Adipocyte (in vitro differentiated cells): ENCODE results near the gene VMP1.

Experiments used
- DNase-seq: peaks from one replicate; pipeline ENCODE4 v3.0.0-alpha.2; 2015; ENCODE audit warnings: low read depth
- H3K27me3 ChIP-seq: replicated peaks from 2 replicates; pipeline ENCODE4 v1.7.0; 2013; ENCODE audit warnings: mild to moderate bottlenecking, low read length, moderate library complexity; ENCODE audit not compliant: control insufficient read depth, insufficient read depth
- H3K36me3 ChIP-seq: 2 replicates; pipeline ENCODE4 v1.7.0; 2013; ENCODE audit warnings: low read length, mild to moderate bottlenecking, moderate library complexity; ENCODE audit not compliant: control insufficient read depth, insufficient read depth, severe bottlenecking
- H3K4me1 ChIP-seq: 2 replicates; pipeline ENCODE4 v1.7.0; 2013; ENCODE audit warnings: mild to moderate bottlenecking, low read length, moderate library complexity; ENCODE audit not compliant: control insufficient read depth, insufficient read depth
- H3K4me3 ChIP-seq: 2 replicates; pipeline ENCODE4 v1.7.0; 2013; ENCODE audit warnings: mild to moderate bottlenecking, low read length, moderate library complexity
- H3K9ac ChIP-seq: 2 replicates; pipeline ENCODE4 v1.7.0; 2013; ENCODE audit warnings: mild to moderate bottlenecking, low read length, moderate library complexity
- H3K9me3 ChIP-seq: 2 replicates; pipeline ENCODE4 v1.7.0; 2013; ENCODE audit warnings: mild to moderate bottlenecking, low read length, moderate library complexity; ENCODE audit not compliant: control insufficient read depth

The VMP1 gene

DNA sequence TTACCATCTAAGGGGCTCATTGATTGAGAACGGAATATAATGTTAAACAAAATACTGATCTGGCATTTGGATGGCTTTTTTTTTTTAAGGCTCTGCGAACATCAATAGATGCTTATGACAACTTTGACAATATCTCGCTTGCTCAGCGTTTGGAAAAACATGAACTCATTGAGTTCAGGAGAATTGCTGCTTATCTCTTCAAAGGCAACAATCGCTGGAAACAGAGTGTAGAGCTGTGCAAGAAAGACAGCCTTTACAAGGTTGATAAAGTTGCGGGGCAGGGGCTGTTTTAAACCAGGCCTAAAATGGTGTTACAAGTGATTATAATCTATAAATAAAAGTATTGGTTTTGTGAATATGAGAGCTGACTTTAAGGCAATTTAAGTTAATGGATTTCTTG, 22.5 kb upstream of the VMP1 start:
- Histone ChIP-seq H3K36me3 (peaks cover 100% of the 10 kb centered on the region), H3K9ac (no peak overlapping the region), H3K4me3 (no peak overlapping the region), H3K4me1 (peaks cover 21% of the 10 kb centered on the region), H3K27me3 (no peaks in the 10 kb centered on the region), H3K9me3 (no peaks in the 10 kb centered on the region)
- no peak for DNase-seq

DNA sequence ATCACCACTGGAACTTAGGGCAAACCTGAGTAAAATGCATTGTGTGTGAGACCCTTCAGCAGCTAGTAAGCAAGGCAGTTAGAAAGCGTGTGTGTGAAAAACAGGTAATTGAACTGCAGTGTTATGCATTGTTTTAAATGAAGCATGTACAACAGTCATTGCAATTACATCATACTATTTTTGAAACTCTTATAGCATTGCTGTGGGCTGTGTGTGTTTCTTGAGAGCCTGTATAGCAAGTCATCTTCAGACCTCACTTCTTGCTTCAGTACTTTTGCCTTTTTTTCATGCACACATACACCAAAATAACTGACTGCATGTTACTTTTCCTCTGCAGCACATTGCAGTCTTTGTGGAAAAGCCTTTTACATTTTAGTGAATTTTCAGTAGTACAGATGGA, 19.4 kb upstream of the VMP1 start:
- Histone ChIP-seq H3K4me1 (peaks cover 13% of the 10 kb centered on the region), H3K9me3 (no peaks in the 10 kb centered on the region), H3K27me3 (no peaks in the 10 kb centered on the region), H3K9ac (peak overlapping the region; percentile 11), H3K4me3 (no peak overlapping the region), H3K36me3 (peaks cover 97% of the 10 kb centered on the region)
- DNase-seq = peak; percentile 21

GRCh38 chr17:59688496-59688895, 19.0 kb upstream of the VMP1 start:
- DNase-seq = no peak
- Histone ChIP-seq H3K4me3 (no peak overlapping the region), H3K36me3 (peaks cover 97% of the 10 kb centered on the region)

GRCh38 chr17:59693582-59693981, 13.9 kb upstream of the VMP1 start:
- Histone ChIP-seq H3K9ac (no peak overlapping the region), H3K4me1 (peaks cover 43% of the 10 kb centered on the region), H3K4me3 (no peak overlapping the region), H3K9me3 (no peaks in the 10 kb centered on the region), H3K27me3 (no peaks in the 10 kb centered on the region), H3K36me3 (peaks cover 95% of the 10 kb centered on the region)
- DNase-seq = no peak

More at GRCh38 chr17:59688496-59688895, 19.0 kb upstream of the VMP1 start:
- Histone ChIP-seq H3K9me3 (no peaks in the 10 kb centered on the region), H3K9ac (peak overlapping the region; percentile 11), H3K27me3 (no peaks in the 10 kb centered on the region), H3K4me1 (peaks cover 13% of the 10 kb centered on the region)

DNA sequence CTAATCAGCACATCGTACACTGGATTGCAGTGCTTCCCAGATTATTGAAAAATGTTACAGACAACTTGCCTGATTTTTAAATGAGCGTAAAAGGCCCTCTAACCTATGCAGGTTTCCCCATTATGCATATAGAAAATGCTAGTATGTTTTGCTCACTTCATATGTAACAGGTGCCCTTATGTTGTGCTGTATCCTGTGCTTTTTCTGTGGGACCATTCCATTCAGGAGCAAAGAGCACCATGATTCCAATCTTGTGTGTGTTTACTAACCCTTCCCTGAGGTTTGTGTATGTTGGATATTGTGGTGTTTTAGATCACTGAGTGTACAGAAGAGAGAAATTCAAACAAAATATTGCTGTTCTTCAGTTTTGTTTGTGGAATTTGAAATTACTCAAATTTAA, 13.1 kb upstream of the VMP1 start:
- Histone ChIP-seq H3K4me1 (peaks cover 41% of the 10 kb centered on the region), H3K9me3 (no peaks in the 10 kb centered on the region), H3K27me3 (no peaks in the 10 kb centered on the region), H3K9ac (no peak overlapping the region), H3K36me3 (peaks cover 95% of the 10 kb centered on the region), H3K4me3 (no peak overlapping the region)
- no peak for DNase-seq

DNA sequence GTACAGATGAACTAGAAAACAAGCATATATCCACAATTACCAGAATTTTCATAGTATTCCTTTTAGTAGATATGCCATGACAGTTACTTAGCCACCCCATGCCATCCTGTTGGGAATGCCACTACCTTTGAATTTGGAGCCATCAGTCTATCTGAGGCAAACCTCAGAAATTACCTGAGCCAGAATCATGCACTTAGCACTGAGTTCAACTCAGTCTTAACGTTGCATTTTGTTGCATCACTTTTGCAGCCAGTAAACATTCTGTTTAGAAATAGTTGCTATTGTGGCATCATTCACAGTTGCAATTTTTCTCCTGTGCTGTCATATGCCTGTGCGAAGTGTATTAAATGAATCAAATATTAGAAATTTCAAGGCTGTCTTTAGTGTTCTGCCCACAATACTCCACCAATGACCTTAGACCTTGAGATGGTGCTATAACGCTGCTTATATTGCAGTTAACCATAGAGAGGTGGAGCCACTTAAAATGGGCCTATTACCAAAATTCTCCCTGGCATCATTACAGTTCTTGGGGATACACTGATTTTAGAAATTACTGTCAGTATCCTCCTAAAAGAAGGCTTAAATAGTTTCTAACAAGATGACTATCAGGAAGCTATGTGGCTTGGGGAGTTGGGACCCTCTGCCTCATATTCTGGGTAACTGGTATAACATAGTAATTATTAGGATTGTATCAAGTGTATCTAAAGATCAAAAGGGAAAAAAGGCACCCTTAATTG, 11.3 kb upstream of the VMP1 start:
- peak; percentile 60 for DNase-seq
- H3K9me3 ChIP-seq = no peaks in the 10 kb centered on the region
- no peaks in the 10 kb centered on the region for H3K27me3 ChIP-seq
- H3K36me3 ChIP-seq = peaks cover 84% of the 10 kb centered on the region
- H3K9ac ChIP-seq = peak overlapping the region; percentile 44
- H3K4me1 ChIP-seq = peaks cover 41% of the 10 kb centered on the region
- no peak overlapping the region for H3K4me3 ChIP-seq

DNA sequence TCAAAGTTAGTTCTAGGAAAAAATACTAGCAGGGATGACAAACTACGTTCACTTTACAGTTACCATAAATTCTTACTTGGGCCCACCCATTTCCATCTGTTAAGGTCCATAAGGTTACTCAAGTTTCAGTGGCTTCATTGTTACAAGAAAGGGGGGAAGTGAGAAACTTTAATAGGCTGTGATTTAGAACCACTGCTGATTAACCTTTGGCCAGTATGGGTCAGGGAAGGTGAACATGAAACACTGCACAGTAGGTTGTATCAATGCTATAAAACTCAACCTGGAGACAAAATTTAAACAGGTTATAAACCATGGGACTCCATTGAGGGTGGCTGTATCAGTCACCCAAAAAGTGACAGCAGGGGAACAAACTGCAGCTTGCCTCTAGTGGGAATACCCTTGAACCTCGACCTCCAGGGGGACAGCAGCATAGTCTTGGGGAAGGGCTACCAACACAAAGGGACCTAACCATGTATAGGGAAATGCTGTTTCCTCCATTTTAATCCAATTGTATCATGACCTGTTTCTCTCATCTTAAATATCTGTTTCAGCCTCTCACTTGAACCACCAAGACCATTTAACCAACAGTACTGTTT, 10.7 kb upstream of the VMP1 start:
- DNase-seq = no peak
- Histone ChIP-seq H3K4me1 (peaks cover 41% of the 10 kb centered on the region), H3K36me3 (peaks cover 79% of the 10 kb centered on the region), H3K27me3 (no peaks in the 10 kb centered on the region), H3K9ac (peak overlapping the region; percentile 44), H3K4me3 (no peak overlapping the region), H3K9me3 (no peaks in the 10 kb centered on the region)

DNA sequence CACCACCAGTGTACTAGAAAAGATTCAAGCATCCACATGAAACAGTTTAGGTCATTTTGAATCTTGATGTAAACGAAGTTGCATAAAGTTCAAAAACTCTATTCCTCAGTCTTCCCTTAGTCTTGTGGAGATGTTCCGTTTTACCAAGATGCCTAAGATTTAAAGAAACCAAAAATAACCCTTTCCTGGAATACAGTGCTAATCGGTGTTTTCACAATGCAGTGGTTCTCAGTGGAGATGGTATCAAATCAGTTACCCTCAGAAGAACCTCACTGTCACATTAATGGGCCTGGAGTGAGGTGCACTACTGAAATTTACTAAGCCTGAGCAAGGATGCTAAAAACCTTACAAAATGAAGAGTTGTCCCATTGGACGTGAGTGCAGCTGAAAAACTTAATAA, 9.3 kb upstream of the VMP1 start:
- no peak overlapping the region for H3K4me3 ChIP-seq
- H3K9me3 ChIP-seq = no peaks in the 10 kb centered on the region
- H3K4me1 ChIP-seq = peaks cover 45% of the 10 kb centered on the region
- no peaks in the 10 kb centered on the region for H3K27me3 ChIP-seq
- no peak for DNase-seq
- no peak overlapping the region for H3K9ac ChIP-seq
- H3K36me3 ChIP-seq = peaks cover 73% of the 10 kb centered on the region

GRCh38 chr17:59699218-59699617, 8.2 kb upstream of the VMP1 start:
- no peak overlapping the region for H3K4me3 ChIP-seq
- H3K36me3 ChIP-seq = peaks cover 65% of the 10 kb centered on the region
- no peak for DNase-seq
- no peak overlapping the region for H3K9ac ChIP-seq
- no peaks in the 10 kb centered on the region for H3K27me3 ChIP-seq
- H3K4me1 ChIP-seq = peaks cover 42% of the 10 kb centered on the region
- no peaks in the 10 kb centered on the region for H3K9me3 ChIP-seq

DNA sequence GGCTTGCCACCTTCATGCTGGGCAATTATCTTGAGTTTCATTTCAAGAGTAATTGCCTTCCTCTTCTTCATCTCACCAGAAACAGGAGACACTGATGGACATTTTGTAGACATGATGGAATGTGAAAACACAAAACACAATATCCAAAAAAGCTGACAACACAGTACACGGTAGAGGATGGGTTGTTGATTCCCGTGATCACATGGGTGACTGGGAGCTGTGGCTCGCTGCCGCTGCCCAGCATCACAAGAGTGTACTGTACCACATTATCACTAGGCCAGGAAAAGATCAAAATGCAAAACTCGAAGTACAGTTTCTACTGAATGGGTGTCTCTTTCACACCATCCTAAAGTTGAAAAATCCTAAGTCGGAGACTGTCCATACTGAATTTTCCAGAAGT, 7.7 kb upstream of the VMP1 start:
- Histone ChIP-seq H3K27me3 (no peaks in the 10 kb centered on the region), H3K9ac (no peak overlapping the region), H3K9me3 (no peaks in the 10 kb centered on the region), H3K36me3 (peaks cover 59% of the 10 kb centered on the region), H3K4me1 (peaks cover 39% of the 10 kb centered on the region), H3K4me3 (no peak overlapping the region)
- no peak for DNase-seq

GRCh38 chr17:59702304-59702703, 5.2 kb upstream of the VMP1 start:
- Histone ChIP-seq H3K4me1 (peaks cover 30% of the 10 kb centered on the region), H3K9me3 (no peaks in the 10 kb centered on the region), H3K4me3 (no peak overlapping the region), H3K36me3 (peaks cover 36% of the 10 kb centered on the region), H3K27me3 (no peaks in the 10 kb centered on the region), H3K9ac (no peak overlapping the region)
- DNase-seq = no peak
